HG02623 (cell line): ENCODE results near the gene ESAM.
"Not testable (repeated sequence)": the region's sequence is repeated elsewhere in the genome, so short reads cannot be mapped to it uniquely, and the experiment has no call there.

Experiments
- ATAC-seq: cut with Tn5 transposase; IDR thresholded peaks from one replicate; pipeline ENCODE4 v1.9.1; 2021; ENCODE audit warnings: moderate library complexity; ENCODE audit not compliant: unreplicated experiment

Gene ESAM

GRCh38 chr11:124776865-124777645 lies 15.0 kb upstream of the ESAM start:
- ATAC-seq: no peak

- ATAC-seq: not testable (repeated sequence)
Observed at GRCh38 chr11:124770959-124771358, 8.9 kb upstream of the ESAM start.

GRCh38 chr11:124769806-124770774 lies 8.0 kb upstream of the ESAM start:
- ATAC-seq: no peak

GRCh38 chr11:124768914-124769313 lies 6.8 kb upstream of the ESAM start:
- ATAC-seq: no peak

GRCh38 chr11:124766156-124766555 lies 4.1 kb upstream of the ESAM start:
- no peak for ATAC-seq

- no peak for ATAC-seq
Observed at GRCh38 chr11:124763156-124763947, 1.3 kb upstream of the ESAM start.

GRCh38 chr11:124762624-124763155 lies 600 bp upstream of the ESAM start:
- ATAC-seq: no peak

GRCh38 chr11:124761301-124762104 lies 587 bp downstream of the ESAM start:
- ATAC-seq: no peak

- no peak for ATAC-seq
Observed at GRCh38 chr11:124760806-124761205, 1.3 kb downstream of the ESAM start.

- ATAC-seq: peak; percentile 26
Observed at GRCh38 chr11:124760205-124760652, 1.9 kb downstream of the ESAM start.

GRCh38 chr11:124759266-124760204 lies 2.6 kb downstream of the ESAM start:
- ATAC-seq: no peak

GRCh38 chr11:124758355-124759265 lies 3.5 kb downstream of the ESAM start:
- peak; percentile 50 for ATAC-seq

GRCh38 chr11:124757320-124757719 lies 4.8 kb downstream of the ESAM start:
- ATAC-seq: no peak

GRCh38 chr11:124756753-124757227 lies 5.3 kb downstream of the ESAM start:
- ATAC-seq: no peak

- no peak for ATAC-seq
Observed at GRCh38 chr11:124756033-124756752, 5.9 kb downstream of the ESAM start.

- ATAC-seq: no peak
Observed at GRCh38 chr11:124754710-124755109, 7.4 kb downstream of the ESAM start.

GRCh38 chr11:124754309-124754708 lies 7.8 kb downstream of the ESAM start:
- no peak for ATAC-seq
